Left kidney (tissue), 2 donors: ENCODE results near the gene RCAN1. TPM values are rescaled to one million over a fixed set of nuclear protein-coding genes. Genes with fewer than 3 reads are reported as not detected.

ENCODE experiments used
- DNase-seq: peaks from one replicate; pipeline ENCODE4 v3.0.0-alpha.2; 2013
- polyA plus RNA-seq: library from polyadenylated mRNA; unstranded; fragments of 120-200 nt; gene quantifications from one replicate; pipeline ENCODE4 v1.2.1, GENCODE V29; 2013; ENCODE audit not compliant: insufficient read length

RCAN1 gene
- polyA plus RNA-seq, 1 donor = 32.5 TPM

GRCh38 chr21:34543017-34543416 is 71.9 kb downstream of the RCAN1 start:
- DNase-seq = no peak

- no peak for DNase-seq
These were observed 74.7 kb downstream of the RCAN1 start for GRCh38 chr21:34540206-34540605.

- no peak for DNase-seq
These were observed 77.1 kb downstream of the RCAN1 start for GRCh38 chr21:34537838-34538237.

- DNase-seq = no peak
These were observed 78.1 kb downstream of the RCAN1 start for GRCh38 chr21:34536820-34537219.

- DNase-seq = no peak
These were observed 78.6 kb downstream of the RCAN1 start for GRCh38 chr21:34536311-34536710.

- DNase-seq = no peak
These were observed 79.0 kb downstream of the RCAN1 start for GRCh38 chr21:34535886-34536285.

- no peak for DNase-seq
These were observed 80.4 kb downstream of the RCAN1 start for GRCh38 chr21:34534522-34534921.

- DNase-seq = no peak
These were observed 81.0 kb downstream of the RCAN1 start for GRCh38 chr21:34533938-34534337.

GRCh38 chr21:34531399-34531798 is 83.5 kb downstream of the RCAN1 start:
- DNase-seq = no peak

- DNase-seq = no peak
These were observed 84.7 kb downstream of the RCAN1 start for GRCh38 chr21:34530261-34530660.

- DNase-seq = no peak
These were observed 86.8 kb downstream of the RCAN1 start for GRCh38 chr21:34528131-34528561.

- peak; percentile 87 for DNase-seq
These were observed 88.2 kb downstream of the RCAN1 start for GRCh38 chr21:34526618-34527290.

GRCh38 chr21:34526241-34526617 is 88.7 kb downstream of the RCAN1 start:
- no peak for DNase-seq

GRCh38 chr21:34524646-34525601 is 90.0 kb downstream of the RCAN1 start:
- DNase-seq = no peak

- DNase-seq = no peak
These were observed 91.8 kb downstream of the RCAN1 start for GRCh38 chr21:34523019-34523555.

GRCh38 chr21:34522284-34522683 is 92.6 kb downstream of the RCAN1 start:
- no peak for DNase-seq

GRCh38 chr21:34521561-34521960 is 93.4 kb downstream of the RCAN1 start:
- no peak for DNase-seq

- DNase-seq = no peak
These were observed 94.0 kb downstream of the RCAN1 start for GRCh38 chr21:34520764-34521508.

GRCh38 chr21:34520281-34520680 is 94.6 kb downstream of the RCAN1 start:
- no peak for DNase-seq

- no peak for DNase-seq
These were observed 95.2 kb downstream of the RCAN1 start for GRCh38 chr21:34519694-34520093.

- no peak for DNase-seq
These were observed 95.9 kb downstream of the RCAN1 start for GRCh38 chr21:34519016-34519415.

- DNase-seq = no peak
These were observed 96.6 kb downstream of the RCAN1 start for GRCh38 chr21:34518301-34518700.
